Mucosa of rectum (tissue), 2 donors: ENCODE results near the gene OR4A16.

Source experiments
- H3K27ac ChIP-seq, 2 donors: one replicate each; pipeline ENCODE4 v1.7.0; 2013; ENCODE audit warnings: inconsistent platforms in 2 of 2, low read depth in 2 of 2, low read length in 2 of 2
- H3K27me3 ChIP-seq, 2 donors: one replicate each; pipeline ENCODE4 v1.7.0; 2013; ENCODE audit warnings: low read length in 2 of 2; ENCODE audit not compliant: control insufficient read depth in 2 of 2, insufficient read depth in 2 of 2
- H3K36me3 ChIP-seq, 2 donors: one replicate each; pipeline ENCODE4 v1.7.0; 2013; ENCODE audit warnings: low read length in 2 of 2; ENCODE audit not compliant: control insufficient read depth in 2 of 2, insufficient read depth in 2 of 2
- H3K4me1 ChIP-seq, 2 donors: one replicate each; pipeline ENCODE4 v1.7.0; 2013; ENCODE audit warnings: low read length in 2 of 2, mild to moderate bottlenecking in 1 of 2; ENCODE audit not compliant: control insufficient read depth in 2 of 2, insufficient read depth in 2 of 2
- H3K4me3 ChIP-seq, 2 donors: one replicate each; pipeline ENCODE4 v1.7.0; 2013; ENCODE audit warnings: low read length in 2 of 2
- H3K9ac ChIP-seq, 2 donors: one replicate each; pipeline ENCODE4 v1.7.0; 2013; ENCODE audit warnings: low read length in 2 of 2, low read depth in 1 of 2, mild to moderate bottlenecking in 1 of 2
- H3K9me3 ChIP-seq, 2 donors: one replicate each; pipeline ENCODE4 v1.7.0; 2013; ENCODE audit warnings: low read length in 2 of 2; ENCODE audit not compliant: control insufficient read depth in 2 of 2
- donor health status: healthy.
- donor health status: Normal muscosa, but diverticular disease.

The OR4A16 gene, protein sequence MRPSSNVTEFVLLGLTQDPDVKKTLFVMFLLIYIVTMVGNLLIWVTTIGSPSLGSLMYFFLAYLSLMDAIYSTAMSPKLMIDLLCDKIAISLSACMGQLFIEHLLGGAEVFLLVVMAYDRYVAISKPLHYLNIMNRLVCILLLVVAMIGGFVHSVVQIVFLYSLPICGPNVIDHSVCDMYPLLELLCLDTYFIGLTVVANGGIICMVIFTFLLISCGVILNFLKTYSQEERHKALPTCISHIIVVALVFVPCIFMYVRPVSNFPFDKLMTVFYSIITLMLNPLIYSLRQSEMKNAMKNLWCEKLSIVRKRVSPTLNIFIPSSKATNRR

GRCh38 chr11:55342901-55343300 lies at the start of gene OR4A16:
Gene OR4A16, plus strand, starts transcription at chr11:55343201. Its CDS starts 0 bp downstream, at chr11:55343201.
- Histone ChIP-seq H3K9ac (no peak within 1 kb of the TSS), H3K4me3 (no peak within 1 kb of the TSS), H3K4me1 (no peaks in the 10 kb centered on the region), H3K9me3 (peaks cover 2 to 9% of the 10 kb centered on the region in 2 donors), H3K36me3 (no peaks in the 10 kb centered on the region), H3K27ac (no peak within 1 kb of the TSS), H3K27me3 (no peaks in the 10 kb centered on the region)

DNA sequence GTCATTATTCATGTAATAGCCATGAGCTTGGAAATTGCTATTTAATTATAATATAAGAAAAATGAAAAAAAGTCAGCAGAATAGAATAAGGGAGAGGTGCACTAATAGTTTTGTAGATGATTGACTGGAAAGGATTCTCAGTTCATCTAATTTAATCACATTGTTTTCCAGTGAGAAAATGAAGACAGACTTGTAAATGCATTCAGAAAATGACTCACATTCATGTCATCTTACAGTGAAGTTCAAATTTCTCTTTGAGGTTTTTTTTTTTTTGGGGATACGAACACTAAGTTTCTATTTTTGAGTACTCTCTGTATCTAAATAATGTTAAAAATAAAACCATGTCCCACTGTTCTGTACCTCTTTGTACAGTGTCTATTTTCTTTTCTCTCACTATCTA lies 18.5 kb upstream of the OR4A16 start:
- no peaks in the 10 kb centered on the region for H3K4me1 ChIP-seq
- H3K9ac ChIP-seq = no peak overlapping the region
- no peak overlapping the region for H3K4me3 ChIP-seq
- H3K9me3 ChIP-seq = no peaks in the 10 kb centered on the region
- no peaks in the 10 kb centered on the region for H3K36me3 ChIP-seq
- no peak overlapping the region for H3K27ac ChIP-seq
- H3K27me3 ChIP-seq = no peaks in the 10 kb centered on the region

- Histone ChIP-seq H3K9me3 (peaks cover 2 to 9% of the 10 kb centered on the region in 2 donors), H3K27ac (no peak overlapping the region), H3K36me3 (no peaks in the 10 kb centered on the region), H3K9ac (no peak overlapping the region), H3K27me3 (no peaks in the 10 kb centered on the region), H3K4me1 (no peaks in the 10 kb centered on the region), H3K4me3 (no peak overlapping the region)
Measured at GRCh38 chr11:55345306-55345705, 2.3 kb downstream of the OR4A16 start.

DNA sequence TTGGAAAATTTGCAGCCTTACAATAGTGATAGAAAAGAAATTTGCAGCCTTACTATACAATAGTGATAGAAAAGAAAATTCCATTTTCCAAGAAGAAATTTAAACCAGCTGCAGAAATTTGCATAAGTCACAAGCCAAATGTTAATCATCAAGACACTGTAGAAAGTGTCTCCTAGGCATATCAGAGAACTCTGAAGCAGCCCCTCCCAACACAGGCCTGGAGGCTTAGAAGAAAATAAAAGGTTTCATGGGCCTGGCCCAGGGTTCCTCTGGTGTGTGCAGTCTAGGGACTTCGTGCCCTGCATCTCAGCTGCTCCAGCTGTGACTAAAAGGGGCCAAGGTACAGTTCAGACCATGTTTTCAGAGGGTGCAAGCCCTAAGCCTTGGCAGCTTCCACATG lies 6.0 kb downstream of the OR4A16 start:
- H3K4me1 ChIP-seq = no peaks in the 10 kb centered on the region
- H3K4me3 ChIP-seq = no peak overlapping the region
- H3K9me3 ChIP-seq = no peaks in the 10 kb centered on the region
- H3K27me3 ChIP-seq = no peaks in the 10 kb centered on the region
- no peak overlapping the region for H3K27ac ChIP-seq
- H3K36me3 ChIP-seq = no peaks in the 10 kb centered on the region
- H3K9ac ChIP-seq = no peak overlapping the region

- Histone ChIP-seq H3K9ac (no peak overlapping the region), H3K4me3 (no peak overlapping the region), H3K27ac (no peak overlapping the region), H3K9me3 (peaks cover 0 to 4% of the 10 kb centered on the region in 2 donors), H3K36me3 (no peaks in the 10 kb centered on the region), H3K4me1 (no peaks in the 10 kb centered on the region), H3K27me3 (no peaks in the 10 kb centered on the region)
Measured at GRCh38 chr11:55357560-55358184, 14.7 kb downstream of the OR4A16 start.

- peaks cover 0 to 2% of the 10 kb centered on the region in 2 donors for H3K9me3 ChIP-seq
Measured at GRCh38 chr11:55367674-55368073, 24.7 kb downstream of the OR4A16 start, which contains the start of gene OR4A15. Gene OR4A15, plus strand, starts transcription at chr11:55367974. Its CDS starts 0 bp downstream, at chr11:55367974.

More at GRCh38 chr11:55367674-55368073, 24.7 kb downstream of the OR4A16 start, which contains the start of gene OR4A15:
- no peaks in the 10 kb centered on the region for H3K4me1 ChIP-seq
- H3K4me3 ChIP-seq = no peak within 1 kb of the TSS
- H3K9ac ChIP-seq = no peak within 1 kb of the TSS
- H3K27ac ChIP-seq = no peak within 1 kb of the TSS
- no peaks in the 10 kb centered on the region for H3K27me3 ChIP-seq
- no peaks in the 10 kb centered on the region for H3K36me3 ChIP-seq
